Erythroblast (primary cell): ENCODE measurements around the gene IL3.

Source experiments
- GATA1 ChIP-seq: IDR thresholded peaks from 2 replicates; pipeline ENCODE4 v1.6.1; 2011; ENCODE audit warnings: low read depth, mild to moderate bottlenecking, control low read depth, low read length, moderate library complexity
- POLR2A ChIP-seq: IDR thresholded peaks from 2 replicates; pipeline ENCODE4 v1.6.1; 2011; ENCODE audit warnings: mild to moderate bottlenecking, low read length

GRCh38 chr5:132081458-132081857, 21.0 kb downstream of the IL3 start:
- TF ChIP-seq POLR2A: no peak
- TF ChIP-seq GATA1: no peak
